CD4-positive, alpha-beta T cell treated with Interleukin-10 for 1 hour (primary cell): ENCODE measurements around the gene PMIS2.

ENCODE experiments used
- DNase-seq: peaks from one replicate; pipeline ENCODE4 v3.0.0-alpha.2; 2020

The PMIS2 gene

GRCh38 chr19:35636651-35637050, 50.7 kb downstream of the PMIS2 start:
- DNase-seq, result no peak
